K562 (cell line): Measurements from ENCODE around the gene MYO15A. TPM values are rescaled to one million over a fixed set of nuclear protein-coding genes. Genes with fewer than 3 reads are reported as not detected.

Experiments
- ERF ChIP-seq: fragments of 450-650 bp; formaldehyde crosslinking; IDR thresholded peaks from 2 replicates; pipeline ENCODE4 v1.4.0; 2020; ENCODE audit warnings: mild to moderate bottlenecking, mixed read lengths
- MEF2D ChIP-seq: conservative IDR thresholded peaks from 2 replicates; pipeline ENCODE4 v1.6.1; 2016; ENCODE audit warnings: low read depth, missing genetic modification characterization, missing compliant biosample characterization
- SREBF1 ChIP-seq: fragments of 150-350 bp; IDR thresholded peaks from 2 replicates; pipeline ENCODE4 v1.6.1; 2014; ENCODE audit warnings: antibody characterized with exemption, low read depth, low read length, borderline replicate concordance
- THRAP3 ChIP-seq: fragments of 450-650 bp; IDR thresholded peaks from 2 replicates; pipeline ENCODE4 v1.6.1; 2016; ENCODE audit warnings: mild to moderate bottlenecking, inconsistent platforms, borderline replicate concordance
- U2AF2 ChIP-seq: fragments of 200-400 bp; formaldehyde crosslinking; optimal IDR thresholded peaks from 2 replicates; pipeline ENCODE3; 2017; ENCODE audit warnings: low read depth, mild to moderate bottlenecking, low read length
- ZNF165 ChIP-seq: fragments of 250-450 bp; sonication (Bioruptor Pico); IDR thresholded peaks from 2 replicates; pipeline ENCODE4 v1.4.0; 2020; ENCODE audit warnings: borderline replicate concordance
- ZNF75A ChIP-seq: fragments of 450-650 bp; formaldehyde crosslinking; IDR thresholded peaks from 2 replicates; pipeline ENCODE4 v1.4.0; 2020; ENCODE audit warnings: mild to moderate bottlenecking
- polyA plus RNA-seq, 8 experiments: library from polyadenylated mRNA; depleted of rRNA in 4 of 8; stranded (reverse) in 5 of 8; unstranded in 3 of 8; fragments of >200 nt; fragmentation: Nextera tagmentation in 2 of 8; fragmentation: Illumina TruSeq in 1 of 8; extraction: Ambion mirVana in 2 of 8; extraction: Trizol in 1 of 8; gene quantifications; 2 replicates each; pipeline versions ENCODE4 v1.2.1 to v1.2.3, GENCODE V29; 2011 to 2014; ENCODE audit warnings: inconsistent platforms in 1 of 8, missing spikeins in 1 of 8
- total RNA-seq, 7 experiments: library from RNA; depleted of rRNA in 6 of 7; stranded (reverse); fragments of >200 nt in 6 of 7; fragmentation: Illumina TruSeq in 2 of 7; extraction: Trizol in 2 of 7; gene quantifications; 2 replicates each; pipeline versions ENCODE4 v1.2.1 to v1.2.3, GENCODE V29; 2011 to 2021; ENCODE audit warnings: low replicate concordance in 1 of 7
- TF ChIP-seq, protein P1 (sequence below): fragments of 450-650 bp; formaldehyde crosslinking; IDR thresholded peaks from 2 replicates; pipeline ENCODE4 v1.4.0; 2020; ENCODE audit warnings: mild to moderate bottlenecking, moderate library complexity
- TF ChIP-seq, protein P2 (sequence below): fragments of 250-450 bp; sonication (Bioruptor Pico); IDR thresholded peaks from 2 replicates; pipeline ENCODE4 v1.8.0; 2021; ENCODE audit warnings: moderate library complexity, mild to moderate bottlenecking, inconsistent platforms
- TF ChIP-seq, protein P3 (sequence below): fragments of 450-650 bp; IDR thresholded peaks from 2 replicates; pipeline ENCODE4 v1.6.1; 2017; ENCODE audit warnings: antibody characterized with exemption
- TF ChIP-seq, protein P4 (sequence below), 2 experiments: fragments of 450-650 bp; IDR thresholded peaks; 2 replicates each; pipeline ENCODE4 v1.6.1; 2018; ENCODE audit warnings: mild to moderate bottlenecking in 2 of 2, low read depth in 1 of 2; ENCODE audit not compliant: partially characterized antibody in 2 of 2
- TF ChIP-seq, protein P5 (sequence below): fragments of 250-450 bp; sonication (Bioruptor Pico); IDR thresholded peaks from 2 replicates; pipeline ENCODE4 v1.5.0; 2021
- TF ChIP-seq, protein P6 (sequence below), 2 experiments: fragments of 450-650 bp; conservative IDR thresholded peaks; 2 replicates each; pipeline ENCODE4 v1.6.1; 2017; ENCODE audit warnings: mild to moderate bottlenecking in 2 of 2, moderate library complexity in 2 of 2

The MYO15A gene
- total and polyA plus RNA-seq, 9 of the 15 experiments (the other 6 are each of a cell fraction or from before 2014, with no cell fraction given) = 0.05 to 0.88 (median 0.14) TPM; not detected in 1

DNA sequence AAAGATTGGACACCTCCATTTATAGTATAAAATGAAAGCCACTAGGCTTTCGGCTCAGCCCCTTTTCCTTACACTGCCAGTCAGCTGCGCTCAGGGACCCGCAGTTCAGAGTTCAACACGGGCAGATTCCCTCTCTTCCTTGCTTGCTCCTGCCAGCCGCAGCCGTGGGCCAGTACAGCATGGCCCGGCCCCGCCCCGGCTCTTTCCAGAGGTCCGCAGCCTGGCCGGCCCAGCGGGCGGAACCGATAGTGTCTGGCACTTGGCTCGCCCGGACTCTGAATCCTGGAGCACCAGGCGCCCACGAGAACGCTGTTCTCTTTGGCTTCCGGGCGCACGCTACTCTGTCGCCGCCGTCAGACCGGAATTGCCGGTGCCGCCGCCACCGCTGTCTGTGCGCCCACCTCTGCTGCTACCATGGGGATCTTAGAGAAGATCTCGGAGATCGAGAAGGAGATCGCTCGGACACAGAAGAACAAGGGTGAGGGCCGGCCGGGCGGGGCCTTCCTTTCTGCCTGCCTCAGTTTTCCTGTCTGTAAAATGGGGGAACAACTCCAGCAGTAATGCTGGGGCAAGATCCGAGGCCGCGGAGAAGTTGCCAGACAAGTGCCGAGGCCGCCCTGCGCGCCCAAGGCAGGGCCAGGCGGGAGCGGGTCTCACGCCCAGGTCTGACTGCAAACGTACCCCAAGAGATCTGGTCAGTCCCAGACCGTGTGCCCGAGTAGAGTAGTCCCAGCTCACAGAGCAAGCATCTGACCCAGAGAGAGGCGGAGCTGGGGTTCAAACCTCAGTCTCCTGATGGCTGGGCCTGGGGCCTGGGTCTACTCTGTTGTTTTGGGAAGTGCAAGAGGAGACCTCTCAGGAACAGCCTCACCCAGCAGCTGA lies 20.7 kb upstream of the MYO15A start, which contains the start of gene DRG2 (continued):
- TF ChIP-seq SREBF1 = no peak
- TF ChIP-seq, protein P1, sequence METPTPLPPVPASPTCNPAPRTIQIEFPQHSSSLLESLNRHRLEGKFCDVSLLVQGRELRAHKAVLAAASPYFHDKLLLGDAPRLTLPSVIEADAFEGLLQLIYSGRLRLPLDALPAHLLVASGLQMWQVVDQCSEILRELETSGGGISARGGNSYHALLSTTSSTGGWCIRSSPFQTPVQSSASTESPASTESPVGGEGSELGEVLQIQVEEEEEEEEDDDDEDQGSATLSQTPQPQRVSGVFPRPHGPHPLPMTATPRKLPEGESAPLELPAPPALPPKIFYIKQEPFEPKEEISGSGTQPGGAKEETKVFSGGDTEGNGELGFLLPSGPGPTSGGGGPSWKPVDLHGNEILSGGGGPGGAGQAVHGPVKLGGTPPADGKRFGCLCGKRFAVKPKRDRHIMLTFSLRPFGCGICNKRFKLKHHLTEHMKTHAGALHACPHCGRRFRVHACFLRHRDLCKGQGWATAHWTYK = no peak
- no peak for TF ChIP-seq THRAP3
- TF ChIP-seq, protein P2, sequence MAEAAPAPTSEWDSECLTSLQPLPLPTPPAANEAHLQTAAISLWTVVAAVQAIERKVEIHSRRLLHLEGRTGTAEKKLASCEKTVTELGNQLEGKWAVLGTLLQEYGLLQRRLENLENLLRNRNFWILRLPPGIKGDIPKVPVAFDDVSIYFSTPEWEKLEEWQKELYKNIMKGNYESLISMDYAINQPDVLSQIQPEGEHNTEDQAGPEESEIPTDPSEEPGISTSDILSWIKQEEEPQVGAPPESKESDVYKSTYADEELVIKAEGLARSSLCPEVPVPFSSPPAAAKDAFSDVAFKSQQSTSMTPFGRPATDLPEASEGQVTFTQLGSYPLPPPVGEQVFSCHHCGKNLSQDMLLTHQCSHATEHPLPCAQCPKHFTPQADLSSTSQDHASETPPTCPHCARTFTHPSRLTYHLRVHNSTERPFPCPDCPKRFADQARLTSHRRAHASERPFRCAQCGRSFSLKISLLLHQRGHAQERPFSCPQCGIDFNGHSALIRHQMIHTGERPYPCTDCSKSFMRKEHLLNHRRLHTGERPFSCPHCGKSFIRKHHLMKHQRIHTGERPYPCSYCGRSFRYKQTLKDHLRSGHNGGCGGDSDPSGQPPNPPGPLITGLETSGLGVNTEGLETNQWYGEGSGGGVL = no peak
- no peak for TF ChIP-seq ZNF75A (CRISPR knock-in tag)
- no peak for TF ChIP-seq U2AF2
- no peak for TF ChIP-seq MEF2D (tag)
- TF ChIP-seq, protein P3, sequence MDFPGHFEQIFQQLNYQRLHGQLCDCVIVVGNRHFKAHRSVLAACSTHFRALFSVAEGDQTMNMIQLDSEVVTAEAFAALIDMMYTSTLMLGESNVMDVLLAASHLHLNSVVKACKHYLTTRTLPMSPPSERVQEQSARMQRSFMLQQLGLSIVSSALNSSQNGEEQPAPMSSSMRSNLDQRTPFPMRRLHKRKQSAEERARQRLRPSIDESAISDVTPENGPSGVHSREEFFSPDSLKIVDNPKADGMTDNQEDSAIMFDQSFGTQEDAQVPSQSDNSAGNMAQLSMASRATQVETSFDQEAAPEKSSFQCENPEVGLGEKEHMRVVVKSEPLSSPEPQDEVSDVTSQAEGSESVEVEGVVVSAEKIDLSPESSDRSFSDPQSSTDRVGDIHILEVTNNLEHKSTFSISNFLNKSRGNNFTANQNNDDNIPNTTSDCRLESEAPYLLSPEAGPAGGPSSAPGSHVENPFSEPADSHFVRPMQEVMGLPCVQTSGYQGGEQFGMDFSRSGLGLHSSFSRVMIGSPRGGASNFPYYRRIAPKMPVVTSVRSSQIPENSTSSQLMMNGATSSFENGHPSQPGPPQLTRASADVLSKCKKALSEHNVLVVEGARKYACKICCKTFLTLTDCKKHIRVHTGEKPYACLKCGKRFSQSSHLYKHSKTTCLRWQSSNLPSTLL = no peak
- TF ChIP-seq, protein P4, sequence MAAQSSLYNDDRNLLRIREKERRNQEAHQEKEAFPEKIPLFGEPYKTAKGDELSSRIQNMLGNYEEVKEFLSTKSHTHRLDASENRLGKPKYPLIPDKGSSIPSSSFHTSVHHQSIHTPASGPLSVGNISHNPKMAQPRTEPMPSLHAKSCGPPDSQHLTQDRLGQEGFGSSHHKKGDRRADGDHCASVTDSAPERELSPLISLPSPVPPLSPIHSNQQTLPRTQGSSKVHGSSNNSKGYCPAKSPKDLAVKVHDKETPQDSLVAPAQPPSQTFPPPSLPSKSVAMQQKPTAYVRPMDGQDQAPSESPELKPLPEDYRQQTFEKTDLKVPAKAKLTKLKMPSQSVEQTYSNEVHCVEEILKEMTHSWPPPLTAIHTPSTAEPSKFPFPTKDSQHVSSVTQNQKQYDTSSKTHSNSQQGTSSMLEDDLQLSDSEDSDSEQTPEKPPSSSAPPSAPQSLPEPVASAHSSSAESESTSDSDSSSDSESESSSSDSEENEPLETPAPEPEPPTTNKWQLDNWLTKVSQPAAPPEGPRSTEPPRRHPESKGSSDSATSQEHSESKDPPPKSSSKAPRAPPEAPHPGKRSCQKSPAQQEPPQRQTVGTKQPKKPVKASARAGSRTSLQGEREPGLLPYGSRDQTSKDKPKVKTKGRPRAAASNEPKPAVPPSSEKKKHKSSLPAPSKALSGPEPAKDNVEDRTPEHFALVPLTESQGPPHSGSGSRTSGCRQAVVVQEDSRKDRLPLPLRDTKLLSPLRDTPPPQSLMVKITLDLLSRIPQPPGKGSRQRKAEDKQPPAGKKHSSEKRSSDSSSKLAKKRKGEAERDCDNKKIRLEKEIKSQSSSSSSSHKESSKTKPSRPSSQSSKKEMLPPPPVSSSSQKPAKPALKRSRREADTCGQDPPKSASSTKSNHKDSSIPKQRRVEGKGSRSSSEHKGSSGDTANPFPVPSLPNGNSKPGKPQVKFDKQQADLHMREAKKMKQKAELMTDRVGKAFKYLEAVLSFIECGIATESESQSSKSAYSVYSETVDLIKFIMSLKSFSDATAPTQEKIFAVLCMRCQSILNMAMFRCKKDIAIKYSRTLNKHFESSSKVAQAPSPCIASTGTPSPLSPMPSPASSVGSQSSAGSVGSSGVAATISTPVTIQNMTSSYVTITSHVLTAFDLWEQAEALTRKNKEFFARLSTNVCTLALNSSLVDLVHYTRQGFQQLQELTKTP (IDR thresholded peaks at IDR 0.05; ENCODE audit: low read depth in 1 of 2, partially characterized antibody in 2 of 2) = peak in 1 of 2 experiments; percentile 38
- TF ChIP-seq, protein P5, sequence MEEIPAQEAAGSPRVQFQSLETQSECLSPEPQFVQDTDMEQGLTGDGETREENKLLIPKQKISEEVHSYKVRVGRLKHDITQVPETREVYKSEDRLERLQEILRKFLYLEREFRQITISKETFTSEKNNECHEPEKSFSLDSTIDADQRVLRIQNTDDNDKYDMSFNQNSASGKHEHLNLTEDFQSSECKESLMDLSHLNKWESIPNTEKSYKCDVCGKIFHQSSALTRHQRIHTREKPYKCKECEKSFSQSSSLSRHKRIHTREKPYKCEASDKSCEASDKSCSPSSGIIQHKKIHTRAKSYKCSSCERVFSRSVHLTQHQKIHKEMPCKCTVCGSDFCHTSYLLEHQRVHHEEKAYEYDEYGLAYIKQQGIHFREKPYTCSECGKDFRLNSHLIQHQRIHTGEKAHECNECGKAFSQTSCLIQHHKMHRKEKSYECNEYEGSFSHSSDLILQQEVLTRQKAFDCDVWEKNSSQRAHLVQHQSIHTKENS (CRISPR knock-in tag) = no peak
- no peak for TF ChIP-seq ERF (CRISPR knock-in tag)
- TF ChIP-seq, protein P6, sequence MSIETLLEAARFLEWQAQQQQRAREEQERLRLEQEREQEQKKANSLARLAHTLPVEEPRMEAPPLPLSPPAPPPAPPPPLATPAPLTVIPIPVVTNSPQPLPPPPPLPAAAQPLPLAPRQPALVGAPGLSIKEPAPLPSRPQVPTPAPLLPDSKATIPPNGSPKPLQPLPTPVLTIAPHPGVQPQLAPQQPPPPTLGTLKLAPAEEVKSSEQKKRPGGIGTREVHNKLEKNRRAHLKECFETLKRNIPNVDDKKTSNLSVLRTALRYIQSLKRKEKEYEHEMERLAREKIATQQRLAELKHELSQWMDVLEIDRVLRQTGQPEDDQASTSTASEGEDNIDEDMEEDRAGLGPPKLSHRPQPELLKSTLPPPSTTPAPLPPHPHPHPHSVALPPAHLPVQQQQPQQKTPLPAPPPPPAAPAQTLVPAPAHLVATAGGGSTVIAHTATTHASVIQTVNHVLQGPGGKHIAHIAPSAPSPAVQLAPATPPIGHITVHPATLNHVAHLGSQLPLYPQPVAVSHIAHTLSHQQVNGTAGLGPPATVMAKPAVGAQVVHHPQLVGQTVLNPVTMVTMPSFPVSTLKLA (conservative IDR thresholded peaks at IDR 0.05) = peak; percentile 73 to 89
- no peak for TF ChIP-seq ZNF165 (CRISPR knock-in tag)
